ENCODE results near the gene WSCD1. TPM values are rescaled to one million over a fixed set of nuclear protein-coding genes. Genes with fewer than 3 reads are reported as not detected.

The WSCD1 gene
- total and polyA plus RNA-seq, 3 donors from 2014 or later: 11.6 to 33.8 (median 12.9) TPM

GRCh38 chr17:6104956-6105648 is 34.9 kb downstream of the WSCD1 start:
- 73 to 81% methylated on average over 10 to 12 of the region's 12 CpGs for WGBS, 2 donors
- intact Hi-C loops (cut with DNase I; ENCODE audit: low total_unique reads): no loop called here
- Histone ChIP-seq H3K9me3 (no peaks in the 10 kb centered on the region), H3K27me3 (no peaks in the 10 kb centered on the region), H3K27ac (no peak overlapping the region), H3K4me1 (no peaks in the 10 kb centered on the region), H3K4me3 (no peak overlapping the region), H3K36me3 (ENCODE audit: low read depth, missing control alignments) (no peaks in the 10 kb centered on the region)
- TF ChIP-seq POLR2A (IDR thresholded peaks at IDR 0.05): no peak
- no peak for TF ChIP-seq CTCF (IDR thresholded peaks at IDR 0.05)
- DNase-seq: no peak

- no peak for DNase-seq
- intact Hi-C loops (cut with DNase I; ENCODE audit: low total_unique reads): no loop called here
- no peak overlapping the region for H3K4me3 ChIP-seq
- H3K36me3 ChIP-seq (ENCODE audit: low read depth, missing control alignments): no peaks in the 10 kb centered on the region
- 74 to 77% methylated on average over 6 of the region's 6 CpGs for whole genome bisulfite sequencing, 2 donors
- no peaks in the 10 kb centered on the region for H3K4me1 ChIP-seq
- no peaks in the 10 kb centered on the region for H3K9me3 ChIP-seq
- H3K27ac ChIP-seq: no peak overlapping the region
- no peak for TF ChIP-seq CTCF (IDR thresholded peaks at IDR 0.05)
- no peak for TF ChIP-seq POLR2A (IDR thresholded peaks at IDR 0.05)
- H3K27me3 ChIP-seq: no peaks in the 10 kb centered on the region
These were observed 35.4 kb downstream of the WSCD1 start for GRCh38 chr17:6105649-6106007.

GRCh38 chr17:6106212-6106611 is 36.0 kb downstream of the WSCD1 start:
- Histone ChIP-seq H3K4me1 (no peaks in the 10 kb centered on the region), H3K36me3 (ENCODE audit: low read depth, missing control alignments) (no peaks in the 10 kb centered on the region), H3K9me3 (no peaks in the 10 kb centered on the region), H3K27ac (no peak overlapping the region), H3K4me3 (no peak overlapping the region), H3K27me3 (no peaks in the 10 kb centered on the region)
- no peak for DNase-seq
- TF ChIP-seq CTCF (IDR thresholded peaks at IDR 0.05) (no peak), POLR2A (IDR thresholded peaks at IDR 0.05) (no peak)
- WGBS, 2 donors: 85 to 89% methylated on average over 2 of the region's 2 CpGs
- intact Hi-C loops (cut with DNase I; ENCODE audit: low total_unique reads): no loop called here

- H3K4me1 ChIP-seq: no peaks in the 10 kb centered on the region
- no peak overlapping the region for H3K27ac ChIP-seq
- TF ChIP-seq POLR2A (IDR thresholded peaks at IDR 0.05) (no peak), CTCF (IDR thresholded peaks at IDR 0.05) (no peak)
- no peak overlapping the region for H3K4me3 ChIP-seq
- no peak for DNase-seq
- H3K27me3 ChIP-seq: no peaks in the 10 kb centered on the region
- WGBS, 2 donors: 90 to 94% methylated on average over 12 of the region's 12 CpGs
- H3K9me3 ChIP-seq: no peaks in the 10 kb centered on the region
- intact Hi-C loops (cut with DNase I; ENCODE audit: low total_unique reads): no loop called here
- no peaks in the 10 kb centered on the region for H3K36me3 ChIP-seq (ENCODE audit: low read depth, missing control alignments)
These were observed 37.6 kb downstream of the WSCD1 start for GRCh38 chr17:6107791-6108190.

- no peak overlapping the region for H3K4me3 ChIP-seq
- no peaks in the 10 kb centered on the region for H3K9me3 ChIP-seq
- no peak overlapping the region for H3K27ac ChIP-seq
- WGBS, 2 donors: 71 to 75% methylated on average over 5 of the region's 5 CpGs
- no peak for TF ChIP-seq CTCF (IDR thresholded peaks at IDR 0.05)
- no peak for TF ChIP-seq POLR2A (IDR thresholded peaks at IDR 0.05)
- no peaks in the 10 kb centered on the region for H3K27me3 ChIP-seq
- intact Hi-C loops (cut with DNase I; ENCODE audit: low total_unique reads): no loop called here
- no peak for DNase-seq
- no peaks in the 10 kb centered on the region for H3K4me1 ChIP-seq
- H3K36me3 ChIP-seq (ENCODE audit: low read depth, missing control alignments): no peaks in the 10 kb centered on the region
These were observed 38.2 kb downstream of the WSCD1 start for GRCh38 chr17:6108382-6108781.

Measured in testis (tissue), 3 donors.